GM08714 (cell line): Measurements from ENCODE around the gene KPTN.

Source experiments
- H3K4me3 ChIP-seq: fragments of 200-500 bp; sonication (Bioruptor generic); 2 replicates; pipeline ENCODE4 v1.5.1; 2014; ENCODE audit warnings: mild to moderate bottlenecking, low read length, inconsistent platforms
- ZNF274 ChIP-seq: IDR thresholded peaks from 2 replicates; pipeline ENCODE4 v1.6.1; 2012; ENCODE audit warnings: mild to moderate bottlenecking, low read depth, low read length

The KPTN gene

GRCh38 chr19:47483800-47484690 lies at the start of gene KPTN:
Gene KPTN, minus strand, starts transcription at chr19:47484219. Its CDS starts 59 bp downstream, at chr19:47484160.
- peak within 1 kb of the TSS; percentile 91 for H3K4me3 ChIP-seq
- TF ChIP-seq ZNF274, result no peak

- no peak for TF ChIP-seq ZNF274
- H3K4me3 ChIP-seq, result no peak overlapping the region
Observed at GRCh38 chr19:47531640-47532387, 47.8 kb upstream of the KPTN start.

- no peak for TF ChIP-seq ZNF274
- H3K4me3 ChIP-seq, result no peak overlapping the region
Observed at GRCh38 chr19:47529018-47529742, 45.2 kb upstream of the KPTN start.

- TF ChIP-seq ZNF274, result no peak
- no peak overlapping the region for H3K4me3 ChIP-seq
Observed at GRCh38 chr19:47526798-47527197, 42.8 kb upstream of the KPTN start.

GRCh38 chr19:47523473-47523872 lies 39.5 kb upstream of the KPTN start:
- H3K4me3 ChIP-seq, result no peak overlapping the region
- no peak for TF ChIP-seq ZNF274

GRCh38 chr19:47521473-47522180 lies 37.6 kb upstream of the KPTN start:
- H3K4me3 ChIP-seq, result no peak overlapping the region
- TF ChIP-seq ZNF274, result no peak

GRCh38 chr19:47520839-47521238 lies 36.8 kb upstream of the KPTN start:
- no peak overlapping the region for H3K4me3 ChIP-seq
- TF ChIP-seq ZNF274, result no peak

GRCh38 chr19:47520343-47520806 lies 36.4 kb upstream of the KPTN start:
- no peak overlapping the region for H3K4me3 ChIP-seq
- no peak for TF ChIP-seq ZNF274

GRCh38 chr19:47518854-47519253 lies 34.8 kb upstream of the KPTN start:
- TF ChIP-seq ZNF274, result no peak

GRCh38 chr19:47518139-47518538 lies 34.1 kb upstream of the KPTN start:
- no peak for TF ChIP-seq ZNF274
- no peak overlapping the region; the same call in 1 of the 2 replicates for H3K4me3 ChIP-seq

More at GRCh38 chr19:47518854-47519253, 34.8 kb upstream of the KPTN start:
- no peak overlapping the region; the same call in 1 of the 2 replicates for H3K4me3 ChIP-seq

- TF ChIP-seq ZNF274, result no peak
- peak within 1 kb of the TSS; percentile 80 for H3K4me3 ChIP-seq
Observed at GRCh38 chr19:47514869-47515588, 31.0 kb upstream of the KPTN start, which contains the start of gene NAPA. Gene NAPA, minus strand, starts transcription at chr19:47515063. Its CDS starts 123 bp downstream, at chr19:47514940.

GRCh38 chr19:47514151-47514868 lies 30.3 kb upstream of the KPTN start:
- peak overlapping the region; percentile 80 for H3K4me3 ChIP-seq

More at GRCh38 chr19:47514151-47514868, 30.3 kb upstream of the KPTN start:
- TF ChIP-seq ZNF274, result no peak
